Measurements from ENCODE around the gene ARMC6.

- TF ChIP-seq CTCF (IDR thresholded peaks at IDR 0.05; ENCODE audit: poor library complexity) (no peak), EZH2phosphoT487 (IDR thresholded peaks at IDR 0.05; ENCODE audit: low read depth, severe bottlenecking, unreplicated experiment) (no peak), EZH2 (IDR thresholded peaks at IDR 0.05; ENCODE audit: borderline replicate concordance) (no peak)
Observed at GRCh38 chr19:18996796-18997394, 36.5 kb upstream of the ARMC6 start.
